Activated naive CD8-positive, alpha-beta T cell treated with anti-CD3 and anti-CD28 coated beads, Interleukin-2, amount 10 ng/mL, durations not matched to agents 7 days and 5 days (primary cell): ENCODE measurements around the gene HIVEP3. TPM values are rescaled to one million over a fixed set of nuclear protein-coding genes. Genes with fewer than 3 reads are reported as not detected.
"Not testable (repeated sequence)": the region's sequence is repeated elsewhere in the genome, so short reads cannot be mapped to it uniquely, and the experiment has no call there.

ENCODE experiments used
- ATAC-seq: fragments of 150-1000 bp; cut with Tn5 transposase; one replicate; pipeline ENCODE4 v1.10.0; 2021; ENCODE audit warnings: low read depth, moderate library complexity
- POLR2A ChIA-PET: fragments of 350-600 bp; sonication (Branson Sonifier 250); formaldehyde crosslinking; loops from one replicate; lab custom pipeline; 2021; ENCODE audit warnings: antibody characterized with exemption; lab: Charles Lee
- DNase-seq: peaks from one replicate; pipeline ENCODE4 v3.0.0; 2021
- H3K27ac Mint-ChIP-seq: one replicate; pipeline ENCODE4 v1.8.0; 2022; ENCODE audit warnings: mild to moderate bottlenecking, mixed read lengths
- H3K27me3 Mint-ChIP-seq: one replicate; pipeline ENCODE4 v1.8.0; 2022; ENCODE audit warnings: mild to moderate bottlenecking, moderate library complexity, mixed read lengths
- H3K36me3 Mint-ChIP-seq: one replicate; pipeline ENCODE4 v1.8.0; 2021; ENCODE audit warnings: mild to moderate bottlenecking, mixed read lengths
- H3K4me1 Mint-ChIP-seq: one replicate; pipeline ENCODE4 v1.8.0; 2021; ENCODE audit warnings: mixed read lengths
- H3K4me3 Mint-ChIP-seq: one replicate; pipeline ENCODE4 v1.8.0; 2022; ENCODE audit warnings: mild to moderate bottlenecking, moderate library complexity, mixed read lengths
- H3K9me3 Mint-ChIP-seq: one replicate; pipeline ENCODE4 v1.8.0; 2021; ENCODE audit warnings: mixed read lengths
- total RNA-seq, 2 experiments: library from RNA; stranded (reverse); gene quantifications; one replicate each; pipeline ENCODE4 v1.2.3, GENCODE V29; 2021

The HIVEP3 gene
- total RNA-seq, 2 experiments from 2014 or later = 10.1 to 10.7 TPM

- POLR2A ChIA-PET = no interaction called here
- ATAC-seq (no peak), DNase-seq (no peak)
- H3K4me1 Mint-ChIP-seq = peaks cover 18% of the 10 kb centered on the region
- no peaks in the 10 kb centered on the region for H3K36me3 Mint-ChIP-seq
- no peak overlapping the region for H3K4me3 Mint-ChIP-seq
- no peaks in the 10 kb centered on the region for H3K9me3 Mint-ChIP-seq
- H3K27ac Mint-ChIP-seq = no peak overlapping the region
- peaks cover 6% of the 10 kb centered on the region for H3K27me3 Mint-ChIP-seq
Measured at GRCh38 chr1:41707793-41708192, 210.9 kb downstream of the HIVEP3 start.

DNA sequence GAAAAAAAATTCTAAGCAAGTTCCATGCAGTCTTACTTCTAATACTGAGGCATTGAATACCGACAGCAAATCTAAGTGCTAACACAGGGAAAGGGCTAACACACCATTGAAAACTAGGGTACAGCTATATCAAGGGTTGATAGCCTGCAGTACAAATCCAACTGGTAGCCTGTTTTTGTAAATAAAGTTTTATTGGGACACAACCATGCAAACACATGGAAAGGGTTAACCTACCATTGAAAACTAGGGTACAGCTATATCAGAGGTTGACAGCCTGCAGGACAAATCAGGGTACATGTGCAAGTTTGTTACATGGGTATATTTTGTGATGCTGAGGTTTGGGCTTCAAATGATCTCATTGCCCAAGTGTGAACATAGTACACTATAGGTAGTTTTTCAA is 212.9 kb downstream of the HIVEP3 start:
- Mint-ChIP-seq H3K27me3 (peaks cover 3% of the 10 kb centered on the region), H3K4me3 (no peak overlapping the region), H3K4me1 (peaks cover 19% of the 10 kb centered on the region), H3K9me3 (no peaks in the 10 kb centered on the region), H3K36me3 (no peaks in the 10 kb centered on the region), H3K27ac (no peak overlapping the region)
- POLR2A ChIA-PET = no interaction called here
- ATAC-seq = no peak
- DNase-seq = no peak

DNA sequence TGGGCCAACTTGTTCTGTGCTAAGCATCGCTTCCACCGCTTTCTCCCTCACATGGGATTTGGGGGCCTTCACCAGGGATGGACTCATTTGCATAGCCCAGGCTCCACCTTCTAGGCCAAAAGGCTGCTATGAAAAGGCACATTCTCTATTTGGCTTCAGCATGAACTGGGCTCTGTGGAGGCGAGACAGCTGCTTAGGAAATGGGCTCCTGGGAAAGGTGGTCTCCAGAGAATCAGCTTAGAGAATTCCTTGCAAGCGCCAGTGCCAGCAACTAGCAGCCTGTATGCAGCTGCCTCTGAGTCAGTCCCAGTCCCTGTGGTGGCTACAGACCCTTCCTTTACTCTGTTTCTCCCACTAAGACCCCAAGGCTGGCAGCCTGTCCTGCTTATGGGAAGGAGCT is 214.5 kb downstream of the HIVEP3 start:
- H3K4me1 Mint-ChIP-seq = peaks cover 15% of the 10 kb centered on the region
- H3K27ac Mint-ChIP-seq = no peak overlapping the region
- ATAC-seq = no peak
- POLR2A ChIA-PET = no interaction called here
- no peak for DNase-seq
- no peaks in the 10 kb centered on the region for H3K36me3 Mint-ChIP-seq
- H3K4me3 Mint-ChIP-seq = no peak overlapping the region
- H3K27me3 Mint-ChIP-seq = peaks cover 3% of the 10 kb centered on the region
- H3K9me3 Mint-ChIP-seq = no peaks in the 10 kb centered on the region

GRCh38 chr1:41702771-41703170 is 216.0 kb downstream of the HIVEP3 start:
- POLR2A ChIA-PET = no interaction called here
- H3K4me3 Mint-ChIP-seq = no peak overlapping the region
- H3K27me3 Mint-ChIP-seq = peaks cover 3% of the 10 kb centered on the region
- H3K27ac Mint-ChIP-seq = no peak overlapping the region
- H3K9me3 Mint-ChIP-seq = no peaks in the 10 kb centered on the region
- H3K4me1 Mint-ChIP-seq = peaks cover 7% of the 10 kb centered on the region
- no peak for ATAC-seq
- no peak for DNase-seq
- no peaks in the 10 kb centered on the region for H3K36me3 Mint-ChIP-seq

DNA sequence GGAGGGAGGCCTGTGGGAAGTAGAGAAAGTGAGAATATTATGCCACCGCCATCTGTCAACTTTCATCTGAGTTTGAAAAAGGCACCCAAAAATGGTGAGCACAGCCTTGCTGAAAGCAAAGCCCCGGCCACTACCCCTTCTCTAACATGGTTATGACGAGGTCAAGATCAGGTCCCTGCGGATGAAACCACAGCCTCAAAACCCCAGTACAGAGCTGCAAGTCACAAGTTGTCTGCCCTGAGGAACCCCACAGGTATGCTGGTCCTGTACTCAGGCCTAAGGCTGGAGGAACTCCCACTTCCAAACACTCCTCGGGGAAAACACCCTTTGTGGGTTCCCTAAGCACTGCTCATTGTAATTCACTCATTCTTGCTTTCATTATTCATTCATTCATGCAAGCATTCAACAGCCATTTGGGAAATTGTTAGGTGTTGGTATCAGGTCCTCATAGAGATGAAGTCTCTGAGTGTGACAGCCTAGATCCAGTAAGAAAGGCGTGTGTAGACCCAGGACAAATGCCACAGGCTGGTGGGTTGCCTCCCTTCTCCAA is 217.7 kb downstream of the HIVEP3 start:
- H3K9me3 Mint-ChIP-seq = no peaks in the 10 kb centered on the region
- no peak for DNase-seq
- peaks cover 3% of the 10 kb centered on the region for H3K27me3 Mint-ChIP-seq
- POLR2A ChIA-PET = no interaction called here
- H3K4me1 Mint-ChIP-seq = peaks cover 3% of the 10 kb centered on the region
- no peak overlapping the region for H3K4me3 Mint-ChIP-seq
- ATAC-seq = no peak
- H3K27ac Mint-ChIP-seq = no peak overlapping the region
- no peaks in the 10 kb centered on the region for H3K36me3 Mint-ChIP-seq

DNA sequence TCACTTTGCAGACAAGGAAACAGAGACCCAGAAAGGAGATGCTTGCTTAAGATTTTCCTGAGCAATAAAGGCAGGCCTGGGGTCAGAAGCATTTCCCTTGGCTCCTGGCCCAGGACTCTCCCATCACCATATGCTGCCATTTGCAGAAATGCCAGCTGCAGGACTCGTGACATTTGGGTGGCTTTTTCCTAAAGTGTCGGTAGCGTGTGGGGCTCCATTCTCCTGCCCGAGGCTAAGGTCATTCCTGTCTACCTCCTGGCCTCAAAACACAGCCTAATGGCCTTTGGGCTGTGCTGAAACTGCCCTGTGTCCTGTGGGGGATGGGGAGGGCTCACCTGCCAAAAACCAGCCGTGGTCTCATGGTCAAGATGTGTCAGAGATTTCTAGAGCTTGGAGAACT is 218.1 kb downstream of the HIVEP3 start:
- Mint-ChIP-seq H3K27me3 (peaks cover 3% of the 10 kb centered on the region), H3K27ac (no peak overlapping the region), H3K4me1 (peaks cover 3% of the 10 kb centered on the region), H3K9me3 (no peaks in the 10 kb centered on the region), H3K4me3 (no peak overlapping the region), H3K36me3 (no peaks in the 10 kb centered on the region)
- POLR2A ChIA-PET = no interaction called here
- no peak for ATAC-seq
- no peak for DNase-seq

DNA sequence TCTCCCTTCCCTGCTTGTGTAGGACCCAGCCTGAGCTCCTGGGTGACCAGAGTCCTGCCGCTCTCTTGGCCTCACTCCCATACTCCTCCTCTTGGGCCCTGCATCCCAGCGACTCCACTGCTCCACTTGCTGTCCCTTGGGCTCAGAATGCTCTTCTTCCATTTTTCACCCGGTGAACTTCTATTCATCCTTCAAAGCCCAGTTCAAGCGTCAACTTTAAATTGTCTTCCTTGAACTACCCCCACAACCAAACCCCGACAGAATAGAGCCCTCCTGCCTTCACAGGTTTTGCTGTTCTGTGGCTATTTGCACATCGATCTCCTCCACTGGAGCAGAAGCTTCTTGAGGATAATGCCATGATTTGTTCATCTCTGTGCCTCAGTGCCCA is 218.9 kb downstream of the HIVEP3 start:
- Mint-ChIP-seq H3K36me3 (no peaks in the 10 kb centered on the region), H3K27ac (no peak overlapping the region), H3K27me3 (no peaks in the 10 kb centered on the region), H3K4me3 (no peak overlapping the region), H3K4me1 (peaks cover 3% of the 10 kb centered on the region), H3K9me3 (no peaks in the 10 kb centered on the region)
- POLR2A ChIA-PET = no interaction called here
- DNase-seq (no peak), ATAC-seq (no peak)

GRCh38 chr1:41698916-41699860 is 219.5 kb downstream of the HIVEP3 start:
- POLR2A ChIA-PET = no interaction called here
- no peak for ATAC-seq
- H3K27ac Mint-ChIP-seq = no peak overlapping the region
- no peak for DNase-seq
- H3K27me3 Mint-ChIP-seq = no peaks in the 10 kb centered on the region
- H3K9me3 Mint-ChIP-seq = no peaks in the 10 kb centered on the region
- H3K36me3 Mint-ChIP-seq = no peaks in the 10 kb centered on the region
- H3K4me3 Mint-ChIP-seq = no peak overlapping the region
- peaks cover 3% of the 10 kb centered on the region for H3K4me1 Mint-ChIP-seq

GRCh38 chr1:41696381-41696780 is 222.3 kb downstream of the HIVEP3 start:
- no peak for ATAC-seq
- DNase-seq = no peak
- Mint-ChIP-seq H3K4me1 (peaks cover 4% of the 10 kb centered on the region), H3K27me3 (no peaks in the 10 kb centered on the region), H3K4me3 (no peak overlapping the region), H3K9me3 (no peaks in the 10 kb centered on the region), H3K27ac (no peak overlapping the region), H3K36me3 (no peaks in the 10 kb centered on the region)
- POLR2A ChIA-PET = no interaction called here

- Mint-ChIP-seq H3K27me3 (no peaks in the 10 kb centered on the region), H3K36me3 (no peaks in the 10 kb centered on the region), H3K4me3 (no peak overlapping the region), H3K4me1 (peaks cover 2% of the 10 kb centered on the region), H3K27ac (no peak overlapping the region), H3K9me3 (no peaks in the 10 kb centered on the region)
- ATAC-seq (no peak), DNase-seq (no peak)
- POLR2A ChIA-PET = no interaction called here
Measured at GRCh38 chr1:41695118-41695745, 223.5 kb downstream of the HIVEP3 start.

DNA sequence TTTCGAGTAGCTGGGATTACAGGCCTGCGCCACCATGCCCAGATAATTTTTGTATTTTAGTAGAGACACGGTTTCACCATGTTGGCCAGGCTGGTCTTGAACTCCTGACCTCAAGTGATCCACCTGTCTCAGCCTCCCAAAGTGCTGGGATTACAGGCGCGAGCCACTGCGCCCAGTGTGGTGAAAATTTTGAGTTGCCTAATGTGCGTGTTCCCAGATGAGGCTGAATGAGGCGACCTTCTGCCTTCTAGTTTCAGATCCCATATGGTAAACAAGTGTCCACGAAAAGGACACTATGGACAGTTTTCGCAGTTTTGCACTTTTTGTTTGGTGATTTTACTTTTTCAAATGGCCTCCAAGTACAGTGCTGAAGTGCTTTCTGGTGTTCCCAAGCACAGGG is 226.8 kb downstream of the HIVEP3 start:
- not testable (repeated sequence) for H3K4me3 Mint-ChIP-seq, ATAC-seq, H3K36me3 Mint-ChIP-seq, DNase-seq, H3K27me3 Mint-ChIP-seq, H3K27ac Mint-ChIP-seq, H3K9me3 Mint-ChIP-seq
- POLR2A ChIA-PET = interaction anchor here (0.9 kb wide), 1 partner anchor 9 kb away, joined by 5 read pairs; no protein-coding TSS in a partner anchor
- peaks cover 11% of the 10 kb centered on the region for H3K4me1 Mint-ChIP-seq

DNA sequence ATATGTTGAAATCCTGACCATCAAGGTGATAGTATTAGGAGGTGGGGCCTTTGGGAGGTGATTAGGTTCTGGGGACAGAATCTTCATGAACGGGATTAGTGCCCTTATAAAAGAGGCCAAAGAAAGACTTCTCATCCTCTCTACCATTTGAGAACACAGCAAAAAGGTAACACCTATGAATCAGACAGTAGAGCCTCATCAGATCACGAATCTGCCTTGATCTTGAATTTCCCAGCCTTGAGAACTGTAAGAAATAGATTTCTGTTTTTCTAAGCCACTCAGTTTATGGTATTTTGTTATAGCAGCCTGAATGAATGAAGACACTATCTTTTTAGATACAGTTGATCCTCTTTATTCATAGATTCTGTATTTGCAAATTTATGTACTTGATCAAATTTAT is 227.3 kb downstream of the HIVEP3 start:
- DNase-seq (no peak), ATAC-seq (no peak)
- peaks cover 15% of the 10 kb centered on the region for H3K4me1 Mint-ChIP-seq
- H3K27me3 Mint-ChIP-seq = peaks cover 6% of the 10 kb centered on the region
- H3K36me3 Mint-ChIP-seq = peaks cover 3% of the 10 kb centered on the region
- POLR2A ChIA-PET = interaction anchor here (0.9 kb wide), 1 partner anchor 9 kb away, joined by 5 read pairs; no protein-coding TSS in a partner anchor
- H3K27ac Mint-ChIP-seq = no peak overlapping the region
- H3K9me3 Mint-ChIP-seq = no peaks in the 10 kb centered on the region
- H3K4me3 Mint-ChIP-seq = no peak overlapping the region

GRCh38 chr1:41690331-41690730 is 228.4 kb downstream of the HIVEP3 start:
- peaks cover 6% of the 10 kb centered on the region for H3K27me3 Mint-ChIP-seq
- POLR2A ChIA-PET = no interaction called here
- no peak for ATAC-seq
- peaks cover 23% of the 10 kb centered on the region for H3K4me1 Mint-ChIP-seq
- no peak overlapping the region for H3K4me3 Mint-ChIP-seq
- no peaks in the 10 kb centered on the region for H3K9me3 Mint-ChIP-seq
- peaks cover 3% of the 10 kb centered on the region for H3K36me3 Mint-ChIP-seq
- H3K27ac Mint-ChIP-seq = no peak overlapping the region
- no peak for DNase-seq
